ENCODE results near the gene SLC6A2.

SLC6A2 gene

DNA sequence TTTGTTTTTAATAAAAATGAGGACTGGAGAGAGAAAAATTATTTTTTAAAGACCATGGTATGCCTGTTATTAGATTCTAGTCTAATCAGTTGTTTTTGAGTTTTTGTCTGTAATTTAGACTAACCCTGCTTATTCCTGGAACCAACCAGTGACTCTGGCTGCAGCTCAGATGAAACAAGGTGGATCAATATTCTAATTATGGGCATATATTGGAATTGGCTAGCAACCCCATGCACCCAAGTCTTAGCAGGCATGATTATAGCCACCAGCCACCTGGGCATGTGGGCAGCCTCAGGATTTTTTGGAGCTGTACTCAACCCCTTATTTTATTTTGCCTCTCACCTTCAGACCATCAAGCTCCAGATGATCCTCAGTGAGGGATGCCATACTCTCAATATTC is 21.6 kb upstream of the SLC6A2 start:
- no peak for ATAC-seq

DNA sequence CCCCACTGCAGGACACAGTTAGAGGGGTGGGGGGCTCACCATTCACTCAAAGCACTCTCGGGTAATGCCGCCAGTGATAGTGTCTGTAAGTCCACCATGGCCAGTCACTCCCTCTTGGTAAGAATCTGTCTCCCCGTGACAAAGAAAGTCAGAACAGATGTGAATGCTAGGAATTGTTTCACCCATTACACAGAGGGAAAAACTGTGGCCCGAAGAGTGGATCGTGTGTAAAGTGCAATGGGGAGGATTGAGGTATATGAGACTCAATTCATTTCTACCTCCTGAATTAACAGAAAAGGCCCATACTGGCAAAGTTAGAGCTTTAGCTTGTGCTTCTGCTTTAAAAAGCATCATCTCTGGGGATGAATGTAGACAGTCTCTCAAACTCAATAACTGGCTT is 17.5 kb upstream of the SLC6A2 start:
- TF ChIP-seq TSHZ2 (CRISPR knock-in tag; IDR thresholded peaks at IDR 0.05) = no peak
- no peak for TF ChIP-seq BACH2 (CRISPR knock-in tag; IDR thresholded peaks at IDR 0.05; ENCODE audit: borderline replicate concordance)
- TF ChIP-seq ZFP3 (CRISPR knock-in tag; IDR thresholded peaks at IDR 0.05) = no peak
- ATAC-seq = no peak

More for the DNA sequence above, 21.6 kb upstream of the SLC6A2 start:
- TF ChIP-seq ZNF8 (CRISPR knock-in tag; IDR thresholded peaks at IDR 0.05) = no peak
- no peak for TF ChIP-seq TOX (CRISPR knock-in tag; IDR thresholded peaks at IDR 0.05; ENCODE audit: borderline replicate concordance)
- no peak for TF ChIP-seq SNAI2 (CRISPR knock-in tag; IDR thresholded peaks at IDR 0.05)
- TF ChIP-seq ZNF70 (CRISPR knock-in tag; IDR thresholded peaks at IDR 0.05) = no peak
- TF ChIP-seq BACH2 (CRISPR knock-in tag; IDR thresholded peaks at IDR 0.05; ENCODE audit: borderline replicate concordance) = no peak

GRCh38 chr16:55640701-55641327 is 15.0 kb upstream of the SLC6A2 start:
- TF ChIP-seq PATZ1 (CRISPR knock-in tag; IDR thresholded peaks at IDR 0.05; ENCODE audit: borderline replicate concordance) (no peak), BACH2 (CRISPR knock-in tag; IDR thresholded peaks at IDR 0.05; ENCODE audit: borderline replicate concordance) (no peak), ZC3H10 (CRISPR knock-in tag; IDR thresholded peaks at IDR 0.05) (no peak), ZFP30 (CRISPR knock-in tag; IDR thresholded peaks at IDR 0.05) (no peak), ZNF565 (CRISPR knock-in tag; conservative IDR thresholded peaks at IDR 0.05; ENCODE audit: low read depth) (no peak), TSHZ2 (CRISPR knock-in tag; IDR thresholded peaks at IDR 0.05) (no peak), ZNF8 (CRISPR knock-in tag; IDR thresholded peaks at IDR 0.05) (no peak), GLIS3 (CRISPR knock-in tag; IDR thresholded peaks at IDR 0.05) (no peak)
- TF ChIP-seq, protein P1, sequence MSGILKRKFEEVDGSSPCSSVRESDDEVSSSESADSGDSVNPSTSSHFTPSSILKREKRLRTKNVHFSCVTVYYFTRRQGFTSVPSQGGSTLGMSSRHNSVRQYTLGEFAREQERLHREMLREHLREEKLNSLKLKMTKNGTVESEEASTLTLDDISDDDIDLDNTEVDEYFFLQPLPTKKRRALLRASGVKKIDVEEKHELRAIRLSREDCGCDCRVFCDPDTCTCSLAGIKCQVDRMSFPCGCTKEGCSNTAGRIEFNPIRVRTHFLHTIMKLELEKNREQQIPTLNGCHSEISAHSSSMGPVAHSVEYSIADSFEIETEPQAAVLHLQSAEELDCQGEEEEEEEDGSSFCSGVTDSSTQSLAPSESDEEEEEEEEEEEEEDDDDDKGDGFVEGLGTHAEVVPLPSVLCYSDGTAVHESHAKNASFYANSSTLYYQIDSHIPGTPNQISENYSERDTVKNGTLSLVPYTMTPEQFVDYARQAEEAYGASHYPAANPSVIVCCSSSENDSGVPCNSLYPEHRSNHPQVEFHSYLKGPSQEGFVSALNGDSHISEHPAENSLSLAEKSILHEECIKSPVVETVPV (CRISPR knock-in tag; IDR thresholded peaks at IDR 0.05) = no peak
- TF ChIP-seq, protein P2, sequence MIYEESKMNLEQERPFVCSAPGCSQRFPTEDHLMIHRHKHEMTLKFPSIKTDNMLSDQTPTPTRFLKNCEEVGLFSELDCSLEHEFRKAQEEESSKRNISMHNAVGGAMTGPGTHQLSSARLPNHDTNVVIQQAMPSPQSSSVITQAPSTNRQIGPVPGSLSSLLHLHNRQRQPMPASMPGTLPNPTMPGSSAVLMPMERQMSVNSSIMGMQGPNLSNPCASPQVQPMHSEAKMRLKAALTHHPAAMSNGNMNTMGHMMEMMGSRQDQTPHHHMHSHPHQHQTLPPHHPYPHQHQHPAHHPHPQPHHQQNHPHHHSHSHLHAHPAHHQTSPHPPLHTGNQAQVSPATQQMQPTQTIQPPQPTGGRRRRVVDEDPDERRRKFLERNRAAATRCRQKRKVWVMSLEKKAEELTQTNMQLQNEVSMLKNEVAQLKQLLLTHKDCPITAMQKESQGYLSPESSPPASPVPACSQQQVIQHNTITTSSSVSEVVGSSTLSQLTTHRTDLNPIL (CRISPR knock-in tag; IDR thresholded peaks at IDR 0.05; ENCODE audit: low read depth) = no peak
- ATAC-seq = no peak; the same call in 2 of the 3 replicates

GRCh38 chr16:55641430-55642056 is 14.2 kb upstream of the SLC6A2 start:
- ATAC-seq = no peak
- TF ChIP-seq ZNF8 (CRISPR knock-in tag; IDR thresholded peaks at IDR 0.05) = no peak
- no peak for TF ChIP-seq TOX (CRISPR knock-in tag; IDR thresholded peaks at IDR 0.05; ENCODE audit: borderline replicate concordance)
- no peak for TF ChIP-seq ARNTL (CRISPR knock-in tag; IDR thresholded peaks at IDR 0.05; ENCODE audit: borderline replicate concordance, low read depth)
- TF ChIP-seq PATZ1 (CRISPR knock-in tag; IDR thresholded peaks at IDR 0.05; ENCODE audit: borderline replicate concordance) = no peak
- TF ChIP-seq TSHZ2 (CRISPR knock-in tag; IDR thresholded peaks at IDR 0.05) = no peak
- no peak for TF ChIP-seq CSDC2 (CRISPR knock-in tag; IDR thresholded peaks at IDR 0.05)

Data from SK-N-SH treated with all-trans-retinoic acid at 6 μM for 48 hours (cell line).